ENCODE results near the gene BACH1.

The BACH1 gene

DNA sequence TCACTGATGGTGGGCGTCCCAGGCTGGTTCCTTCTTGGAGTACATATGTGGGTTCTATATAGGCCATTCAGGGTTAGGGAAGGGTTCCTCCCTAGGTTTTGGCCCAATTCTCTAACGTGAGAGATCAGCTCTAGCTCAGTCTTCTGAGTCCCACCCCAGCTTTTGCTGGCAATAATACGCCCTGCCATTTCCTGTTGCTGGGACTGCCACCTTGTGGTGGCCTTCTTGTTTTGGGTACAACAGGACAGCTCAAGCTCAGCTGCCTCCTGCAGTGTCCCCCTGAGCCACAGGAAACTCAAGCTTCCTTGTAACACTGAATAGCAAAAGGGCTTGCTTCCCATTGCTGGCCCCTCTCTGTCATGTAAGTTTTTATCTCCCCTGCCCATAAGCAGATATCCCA, 77.8 kb downstream of the BACH1 start:
- TF ChIP-seq, protein P1, sequence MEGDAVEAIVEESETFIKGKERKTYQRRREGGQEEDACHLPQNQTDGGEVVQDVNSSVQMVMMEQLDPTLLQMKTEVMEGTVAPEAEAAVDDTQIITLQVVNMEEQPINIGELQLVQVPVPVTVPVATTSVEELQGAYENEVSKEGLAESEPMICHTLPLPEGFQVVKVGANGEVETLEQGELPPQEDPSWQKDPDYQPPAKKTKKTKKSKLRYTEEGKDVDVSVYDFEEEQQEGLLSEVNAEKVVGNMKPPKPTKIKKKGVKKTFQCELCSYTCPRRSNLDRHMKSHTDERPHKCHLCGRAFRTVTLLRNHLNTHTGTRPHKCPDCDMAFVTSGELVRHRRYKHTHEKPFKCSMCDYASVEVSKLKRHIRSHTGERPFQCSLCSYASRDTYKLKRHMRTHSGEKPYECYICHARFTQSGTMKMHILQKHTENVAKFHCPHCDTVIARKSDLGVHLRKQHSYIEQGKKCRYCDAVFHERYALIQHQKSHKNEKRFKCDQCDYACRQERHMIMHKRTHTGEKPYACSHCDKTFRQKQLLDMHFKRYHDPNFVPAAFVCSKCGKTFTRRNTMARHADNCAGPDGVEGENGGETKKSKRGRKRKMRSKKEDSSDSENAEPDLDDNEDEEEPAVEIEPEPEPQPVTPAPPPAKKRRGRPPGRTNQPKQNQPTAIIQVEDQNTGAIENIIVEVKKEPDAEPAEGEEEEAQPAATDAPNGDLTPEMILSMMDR (conservative IDR thresholded peaks at IDR 0.05) = peak; percentile 54; the same call in 1 of the 2 replicates
- no peak overlapping the region for H3K27ac ChIP-seq

DNA sequence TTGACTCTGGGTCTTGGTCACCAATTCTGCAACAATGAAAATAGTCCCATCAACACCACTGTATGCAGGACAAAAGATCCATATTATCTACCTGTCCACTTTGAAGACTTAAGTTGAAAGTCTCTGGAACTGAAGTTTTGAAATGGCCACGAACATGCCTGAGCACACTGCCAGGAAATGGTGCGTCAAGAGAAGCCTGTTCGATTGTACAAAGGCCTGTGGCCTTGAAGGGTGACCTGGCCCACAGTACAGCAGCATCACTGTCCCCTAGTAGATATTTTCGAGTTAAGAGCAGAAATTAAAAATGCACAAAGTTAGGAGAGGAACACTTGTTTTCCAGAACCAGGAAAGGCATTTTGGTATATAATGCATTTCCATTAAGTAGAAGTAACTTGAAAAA, 78.5 kb downstream of the BACH1 start:
- no peak overlapping the region for H3K27ac ChIP-seq
- TF ChIP-seq, protein P1 (conservative IDR thresholded peaks at IDR 0.05) = no peak

DNA sequence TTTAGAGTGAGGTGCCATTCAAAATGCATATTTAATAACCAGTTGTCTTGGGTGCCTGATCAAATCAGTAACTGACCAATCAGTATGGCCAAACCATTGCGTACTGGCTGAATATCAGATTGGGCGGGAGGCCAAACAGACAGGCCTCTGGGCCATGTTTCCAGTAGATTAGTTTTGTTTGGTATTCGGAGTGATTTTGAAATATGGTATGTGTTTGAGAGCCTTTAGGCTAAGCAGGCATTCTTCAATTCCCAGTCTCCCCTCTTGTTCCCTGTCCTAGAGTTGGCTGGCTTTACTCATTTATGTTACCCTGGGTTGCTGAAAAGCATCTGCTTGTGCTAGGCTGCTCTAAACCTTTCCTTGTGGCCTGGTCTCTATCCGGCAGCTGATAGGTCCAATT, 80.1 kb downstream of the BACH1 start:
- H3K27ac ChIP-seq = no peak overlapping the region
- TF ChIP-seq, protein P1 (conservative IDR thresholded peaks at IDR 0.05) = no peak

DNA sequence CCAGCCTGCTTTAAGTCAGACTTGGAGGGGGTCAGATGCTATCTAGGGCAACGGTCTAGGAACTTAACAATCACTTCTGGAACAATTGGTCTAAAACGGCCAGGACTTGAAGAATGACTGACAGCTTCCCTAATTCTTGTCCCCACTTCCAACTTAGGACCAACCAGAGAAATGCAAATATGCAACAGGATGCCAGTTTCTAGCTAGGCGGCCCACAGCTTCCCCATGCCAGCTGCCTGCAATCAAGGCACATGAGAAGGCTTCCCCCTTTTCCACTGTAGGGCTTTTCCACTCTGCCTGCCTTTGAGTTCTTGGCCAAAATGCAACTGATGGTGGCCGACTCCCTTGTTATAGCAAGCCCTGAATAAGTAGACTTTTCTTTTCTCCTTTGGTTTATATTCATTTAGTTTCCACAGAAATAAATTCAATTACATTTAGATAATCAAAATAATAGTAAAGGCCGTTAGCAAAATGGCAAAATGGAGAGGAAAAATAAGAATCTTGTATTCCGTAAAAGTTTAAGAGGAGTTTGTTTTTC, 80.9 kb downstream of the BACH1 start:
- TF ChIP-seq, protein P1 (conservative IDR thresholded peaks at IDR 0.05) = no peak
- no peak overlapping the region for H3K27ac ChIP-seq

DNA sequence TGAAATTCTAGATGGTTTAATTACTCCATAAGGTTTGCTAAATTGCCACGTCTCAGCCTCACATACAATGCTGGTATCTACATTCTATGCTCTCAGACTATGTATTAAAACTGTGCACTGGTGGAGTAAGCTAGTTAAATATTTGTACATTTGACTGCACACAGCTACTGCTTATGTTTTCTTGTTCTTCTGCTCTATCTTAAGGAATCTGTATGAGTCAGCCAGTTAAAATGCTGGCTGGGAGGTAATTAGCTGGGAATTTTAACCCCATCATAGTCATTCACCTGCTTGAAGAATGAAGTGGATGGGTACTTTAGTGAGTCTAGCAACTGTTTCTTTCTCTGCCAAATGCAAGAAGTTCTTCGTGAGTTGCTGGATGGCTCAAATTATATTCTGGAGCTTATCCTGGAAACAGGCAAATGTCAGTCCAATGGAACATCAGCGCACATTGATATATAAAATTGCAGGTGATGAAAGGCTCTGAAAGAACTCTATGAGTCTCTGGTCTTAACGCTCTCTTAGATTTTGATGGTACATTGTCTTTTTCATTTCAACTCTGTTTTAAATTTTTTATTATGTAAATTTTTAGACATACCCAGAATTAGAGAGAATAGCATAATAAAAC, 83.4 kb downstream of the BACH1 start:
- TF ChIP-seq, protein P1 (conservative IDR thresholded peaks at IDR 0.05) = no peak
- no peak overlapping the region for H3K27ac ChIP-seq

DNA sequence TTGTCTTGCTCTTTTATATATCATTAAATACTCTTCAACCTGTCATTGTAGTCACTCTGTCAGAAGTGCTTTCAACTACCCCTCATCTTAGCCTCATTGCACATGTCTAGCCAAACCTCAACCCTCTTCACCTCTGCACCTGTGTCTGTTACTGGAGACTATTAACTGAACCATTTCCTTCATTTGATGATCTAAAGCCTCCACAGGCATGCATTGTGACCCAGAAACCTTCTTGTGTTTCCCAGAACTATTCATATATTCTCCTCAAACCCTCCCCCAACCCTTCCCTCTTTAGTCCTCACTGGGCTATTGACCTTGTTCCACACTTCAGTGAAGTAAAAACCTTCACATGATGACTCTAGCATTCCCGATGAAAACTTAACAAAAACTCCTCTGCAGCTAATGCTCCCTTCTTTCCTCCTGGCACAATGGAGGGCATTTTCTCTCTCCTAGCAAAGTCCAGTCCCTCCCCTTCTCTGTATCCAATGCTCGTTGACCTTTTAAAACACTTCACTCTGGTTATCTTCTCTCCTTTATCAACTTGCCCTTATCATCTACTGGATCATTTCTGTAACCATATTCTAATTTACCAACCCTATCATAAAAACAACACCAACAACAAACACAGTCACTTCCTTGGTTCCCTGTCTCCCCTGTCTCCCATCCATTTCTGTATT, 86.1 kb downstream of the BACH1 start:
- TF ChIP-seq, protein P1 (conservative IDR thresholded peaks at IDR 0.05) = no peak
- H3K27ac ChIP-seq = no peak overlapping the region

DNA sequence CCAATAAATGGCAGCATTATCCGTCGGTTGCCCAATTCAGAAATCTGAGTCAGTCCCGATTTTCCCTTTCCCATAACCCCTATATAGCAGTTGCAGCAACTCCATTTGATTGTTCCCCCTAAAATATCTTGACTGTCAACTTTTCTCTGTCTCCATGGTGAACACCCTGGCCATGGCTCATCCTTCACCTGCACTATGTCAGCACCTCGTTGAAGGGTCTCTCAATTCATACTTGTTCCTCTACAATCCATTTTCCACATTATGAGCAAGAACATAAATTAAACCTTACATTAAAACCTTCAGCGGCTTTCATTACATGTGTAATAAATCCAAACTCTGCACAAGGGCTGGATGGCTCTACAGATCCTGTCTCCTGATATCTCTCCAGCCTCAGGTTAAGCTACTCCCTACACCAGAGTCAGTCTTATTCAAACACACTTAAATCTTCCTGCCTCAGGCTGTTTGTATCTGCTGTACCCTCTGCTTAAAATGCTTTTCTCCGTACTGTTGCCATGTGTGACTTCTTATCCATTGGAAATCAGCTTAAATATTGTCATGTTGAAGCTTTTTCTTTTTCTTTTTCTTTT, 87.3 kb downstream of the BACH1 start:
- H3K27ac ChIP-seq = no peak overlapping the region
- TF ChIP-seq, protein P1 (conservative IDR thresholded peaks at IDR 0.05) = no peak

Data from VCaP (cell line).